ENCODE results near the gene SFPQ. TPM values are rescaled to one million over a fixed set of nuclear protein-coding genes. Genes with fewer than 3 reads are reported as not detected.

The SFPQ gene
- total and polyA plus RNA-seq, 7 donors, result 51.3 to 124 (median 82.9) TPM

GRCh38 chr1:35185200-35185599, 7.7 kb downstream of the SFPQ start:
- ATAC-seq (no peak), DNase-seq (no peak)
- 50 to 62% (median 53%) methylated on average over 5 of the region's 5 CpGs for WGBS, 3 donors
- Histone ChIP-seq H3K4me1 (peaks cover 85% of the 10 kb centered on the region), H3K36me3 (ENCODE audit: insufficient read depth in 1 of 2, low read depth in 1 of 2) (peaks cover 25 to 100% of the 10 kb centered on the region in 2 donors), H3K4me3 (peak overlapping the region; percentile 2), H3K27me3 (ENCODE audit: insufficient read depth in 3 of 3, low read length in 2 of 3) (no peaks in the 10 kb centered on the region), H3K27ac (no peak overlapping the region), H3K9me3 (no peaks in the 10 kb centered on the region)
- TF ChIP-seq CTCF (IDR thresholded peaks at IDR 0.05), result no peak
- intact Hi-C loops (cut with DNase I), result no loop called here

GRCh38 chr1:35184495-35185199, 8.3 kb downstream of the SFPQ start:
- no peak for ATAC-seq
- Histone ChIP-seq H3K36me3 (ENCODE audit: insufficient read depth in 1 of 2, low read depth in 1 of 2) (peaks cover 30 to 100% of the 10 kb centered on the region in 2 donors), H3K27me3 (ENCODE audit: insufficient read depth in 3 of 3, low read length in 2 of 3) (no peaks in the 10 kb centered on the region), H3K27ac (no peak overlapping the region), H3K4me3 (peak overlapping the region; percentile 2), H3K4me1 (peaks cover 85% of the 10 kb centered on the region), H3K9me3 (no peaks in the 10 kb centered on the region)
- TF ChIP-seq CTCF (IDR thresholded peaks at IDR 0.05), result no peak
- WGBS, 3 donors, result 78 to 83% (median 80%) methylated on average over 12 of the region's 12 CpGs
- DNase-seq, result no peak
- intact Hi-C loops (cut with DNase I), result no loop called here

DNA sequence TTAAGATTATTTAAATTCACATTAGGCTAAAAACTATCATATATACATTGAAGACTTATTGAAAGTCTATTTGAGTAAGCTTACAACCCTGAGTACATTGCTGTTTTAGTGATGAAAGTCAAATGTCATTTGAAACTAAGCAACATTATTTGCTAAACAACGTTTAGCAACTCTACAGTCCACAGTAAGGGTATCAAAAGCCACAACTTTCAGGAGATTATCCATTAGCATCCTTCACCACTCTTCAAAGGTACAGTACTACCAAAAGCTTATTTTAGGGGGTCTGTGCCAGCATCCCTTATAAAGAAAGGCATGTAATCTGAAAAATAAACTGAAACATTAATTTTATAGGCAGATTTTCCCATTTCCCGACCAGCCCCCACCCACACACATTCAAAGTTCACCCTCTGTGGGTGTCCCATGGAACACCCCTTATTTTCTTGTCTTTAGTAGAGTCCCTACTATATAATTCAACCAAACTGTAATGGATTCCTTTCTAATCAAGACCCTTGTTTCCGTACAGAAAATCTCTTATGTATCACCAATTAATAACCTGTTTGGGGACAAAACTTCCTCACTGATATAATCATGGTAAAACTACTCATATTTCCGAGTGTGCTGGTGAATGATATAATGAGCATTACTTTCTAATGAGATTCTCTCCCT, 11.0 kb downstream of the SFPQ start:
- WGBS, 3 donors, result 33 to 51% (median 35%) methylated on average over 4 of the region's 4 CpGs
- ATAC-seq, result no peak
- Histone ChIP-seq H3K27me3 (ENCODE audit: insufficient read depth in 3 of 3, low read length in 2 of 3) (no peaks in the 10 kb centered on the region), H3K4me1 (peaks cover 64% of the 10 kb centered on the region), H3K27ac (no peak overlapping the region), H3K4me3 (no peak overlapping the region), H3K36me3 (ENCODE audit: insufficient read depth in 1 of 2, low read depth in 1 of 2) (peaks cover 34 to 100% of the 10 kb centered on the region in 2 donors), H3K9me3 (no peaks in the 10 kb centered on the region)
- no peak for TF ChIP-seq CTCF (IDR thresholded peaks at IDR 0.05)
- intact Hi-C loops (cut with DNase I), result no loop called here
- DNase-seq, result no peak

GRCh38 chr1:35180776-35181374, 12.1 kb downstream of the SFPQ start:
- ATAC-seq, result no peak
- Histone ChIP-seq H3K36me3 (ENCODE audit: insufficient read depth in 1 of 2, low read depth in 1 of 2) (peaks cover 28 to 100% of the 10 kb centered on the region in 2 donors), H3K9me3 (no peaks in the 10 kb centered on the region), H3K4me1 (peaks cover 53% of the 10 kb centered on the region), H3K27ac (no peak overlapping the region), H3K4me3 (no peak overlapping the region), H3K27me3 (ENCODE audit: insufficient read depth in 3 of 3, low read length in 2 of 3) (no peaks in the 10 kb centered on the region)
- WGBS, 3 donors, result 84 to 91% (median 91%) methylated on average over 7 of the region's 7 CpGs
- intact Hi-C loops (cut with DNase I), result no loop called here
- no peak for TF ChIP-seq CTCF (IDR thresholded peaks at IDR 0.05)
- DNase-seq, result no peak
